Stomach (tissue), 4 donors: ENCODE measurements around the gene UGT1A8.

Source experiments
- EP300 ChIP-seq: sonication (generic); formaldehyde crosslinking; IDR thresholded peaks from one replicate; pipeline ENCODE4 v1.6.1; 2017; ENCODE audit warnings: antibody characterized with exemption
- POLR2A ChIP-seq, 4 donors: fragments of 450-650 bp; IDR thresholded peaks; one replicate each; pipeline ENCODE4 v1.6.1; 2016; ENCODE audit warnings: antibody characterized with exemption in 4 of 4, control low read depth in 2 of 4, mild to moderate bottlenecking in 1 of 4, moderate library complexity in 1 of 4
- TF ChIP-seq, protein P1 (sequence below), 7 experiments: fragments of 450-650 bp in 4 of 7; fragments of 200-600 bp in 3 of 7; sonication (generic) in 3 of 7; IDR thresholded peaks; one replicate each; pipeline ENCODE4 v1.5.1; 2016 to 2019; ENCODE audit warnings: antibody characterized with exemption in 7 of 7, control low read depth in 2 of 7, mild to moderate bottlenecking in 1 of 7

GRCh38 chr2:233798335-233799086 lies 181.1 kb downstream of the UGT1A8 start:
- TF ChIP-seq EP300 (no peak), POLR2A (IDR thresholded peaks at IDR 0.05) (no peak)
- TF ChIP-seq, protein P1, sequence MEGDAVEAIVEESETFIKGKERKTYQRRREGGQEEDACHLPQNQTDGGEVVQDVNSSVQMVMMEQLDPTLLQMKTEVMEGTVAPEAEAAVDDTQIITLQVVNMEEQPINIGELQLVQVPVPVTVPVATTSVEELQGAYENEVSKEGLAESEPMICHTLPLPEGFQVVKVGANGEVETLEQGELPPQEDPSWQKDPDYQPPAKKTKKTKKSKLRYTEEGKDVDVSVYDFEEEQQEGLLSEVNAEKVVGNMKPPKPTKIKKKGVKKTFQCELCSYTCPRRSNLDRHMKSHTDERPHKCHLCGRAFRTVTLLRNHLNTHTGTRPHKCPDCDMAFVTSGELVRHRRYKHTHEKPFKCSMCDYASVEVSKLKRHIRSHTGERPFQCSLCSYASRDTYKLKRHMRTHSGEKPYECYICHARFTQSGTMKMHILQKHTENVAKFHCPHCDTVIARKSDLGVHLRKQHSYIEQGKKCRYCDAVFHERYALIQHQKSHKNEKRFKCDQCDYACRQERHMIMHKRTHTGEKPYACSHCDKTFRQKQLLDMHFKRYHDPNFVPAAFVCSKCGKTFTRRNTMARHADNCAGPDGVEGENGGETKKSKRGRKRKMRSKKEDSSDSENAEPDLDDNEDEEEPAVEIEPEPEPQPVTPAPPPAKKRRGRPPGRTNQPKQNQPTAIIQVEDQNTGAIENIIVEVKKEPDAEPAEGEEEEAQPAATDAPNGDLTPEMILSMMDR (IDR thresholded peaks at IDR 0.05) = no peak
